MCF 10A (cell line): ENCODE data around the gene ITGA2B. TPM values are rescaled to one million over a fixed set of nuclear protein-coding genes. Genes with fewer than 3 reads are reported as not detected.

Experiments
- BruUV-seq: library from RNA; stranded (reverse); fragments of 400-500 nt; replicated peaks from 2 replicates; lab custom pipeline; 2021; lab: Mats Ljungman, UMichigan
- CTCF ChIA-PET: fragments of 300-600 bp; sonication (Branson Sonifier 250); formaldehyde crosslinking; extraction: SDS; loops from one replicate; lab custom pipeline; 2021; ENCODE audit warnings: antibody characterized with exemption, inconsistent platforms; lab: Yijun Ruan, JAX
- POLR2A ChIA-PET: fragments of 300-600, 350-650 bp; sonication (Branson Sonifier 250); formaldehyde crosslinking; extraction: SDS; loops from one replicate; lab custom pipeline; 2020; ENCODE audit warnings: antibody characterized with exemption, inconsistent platforms; lab: Yijun Ruan, JAX
- DNase-seq: peaks from one replicate; pipeline ENCODE4 v3.0.0-alpha.2; 2018; ENCODE audit not compliant: unreplicated experiment
- H3K27ac Mint-ChIP-seq: one replicate; pipeline ENCODE4 v1.8.0; 2022; ENCODE audit warnings: mild to moderate bottlenecking, low read depth, mixed read lengths; ENCODE audit not compliant: unreplicated experiment
- H3K27me3 Mint-ChIP-seq: one replicate; pipeline ENCODE4 v1.8.0; 2022; ENCODE audit warnings: mixed read lengths; ENCODE audit not compliant: insufficient read depth, unreplicated experiment
- H3K36me3 Mint-ChIP-seq: one replicate; pipeline ENCODE4 v1.8.0; 2022; ENCODE audit warnings: mild to moderate bottlenecking, moderate library complexity, mixed read lengths; ENCODE audit not compliant: insufficient read depth, unreplicated experiment
- H3K4me1 Mint-ChIP-seq: one replicate; pipeline ENCODE4 v1.8.0; 2022; ENCODE audit warnings: mixed read lengths; ENCODE audit not compliant: insufficient read depth, unreplicated experiment
- H3K4me3 Mint-ChIP-seq: one replicate; pipeline ENCODE4 v1.8.0; 2022; ENCODE audit warnings: mild to moderate bottlenecking, moderate library complexity, mixed read lengths; ENCODE audit not compliant: unreplicated experiment
- H3K9me3 Mint-ChIP-seq: one replicate; pipeline ENCODE4 v1.8.0; 2022; ENCODE audit warnings: mixed read lengths; ENCODE audit not compliant: unreplicated experiment
- CTCF ChIP-seq: fragments of 200-600 bp; IDR thresholded peaks from one replicate; pipeline ENCODE4 v1.8.0; 2022; ENCODE audit warnings: antibody characterized with exemption, mild to moderate bottlenecking; ENCODE audit not compliant: unreplicated experiment
- intact Hi-C: fragments of 100-400 bp; cut with micrococcal nuclease; formaldehyde crosslinking; loops from 2 replicates; pipeline ENCODE4 v1.14.1; 2022
- total RNA-seq: library from RNA; stranded (reverse); gene quantifications from 2 replicates; pipeline ENCODE4 v1.2.3, GENCODE V29; 2022

The ITGA2B gene
- total RNA-seq, 1 experiment from 2014 or later = 0.12 TPM

- no peak overlapping the region for H3K4me3 Mint-ChIP-seq
- peaks cover 41% of the 10 kb centered on the region for H3K36me3 Mint-ChIP-seq
- no peaks in the 10 kb centered on the region for H3K9me3 Mint-ChIP-seq
- H3K27me3 Mint-ChIP-seq = no peaks in the 10 kb centered on the region
- CTCF ChIA-PET = interaction anchor here (1.4 to 1.5 kb wide), 2 partner anchors 16 to 17 kb away, joined by 3 to 5 read pairs; no protein-coding TSS in a partner anchor
- TF ChIP-seq CTCF = no peak
- peak; percentile 5 for DNase-seq
- POLR2A ChIA-PET = interaction anchor here (0.6 to 2.5 kb wide), 9 partner anchors 10 to 900 kb away, joined by 3 to 11 read pairs (median 5); partner anchors contain the start of genes GPATCH8 and MAP3K14
- intact Hi-C loops = loop anchor here (5.0 kb wide), 1 partner anchor 86 kb away; the partner anchor contains the start of gene GPATCH8
- H3K27ac Mint-ChIP-seq = peak overlapping the region; percentile 82
- H3K4me1 Mint-ChIP-seq = peaks cover 14% of the 10 kb centered on the region
- BruUV-seq = no TSS peak
Observed at GRCh38 chr17:44416558-44417289, 27.3 kb upstream of the ITGA2B start.

GRCh38 chr17:44414394-44415155, 25.1 kb upstream of the ITGA2B start:
- intact Hi-C loops = loop anchor here (5.0 kb wide), 1 partner anchor 88 kb away; the partner anchor contains the start of gene GPATCH8
- CTCF ChIA-PET = interaction anchor here (0.9 to 1.1 kb wide), 2 partner anchors 14 to 373 kb away, joined by 4 read pairs; no protein-coding TSS in a partner anchor
- peaks cover 14% of the 10 kb centered on the region for H3K4me1 Mint-ChIP-seq

GRCh38 chr17:44409309-44410028, 20.0 kb upstream of the ITGA2B start:
- intact Hi-C loops = loop anchor here (10.0 kb wide), 1 partner anchor 225 kb away; no protein-coding TSS in a partner anchor
- Mint-ChIP-seq H3K4me1 (no peaks in the 10 kb centered on the region), H3K9me3 (no peaks in the 10 kb centered on the region), H3K27me3 (no peaks in the 10 kb centered on the region), H3K27ac (no peak overlapping the region), H3K36me3 (peaks cover 27% of the 10 kb centered on the region), H3K4me3 (no peak overlapping the region)
- TF ChIP-seq CTCF = no peak
- POLR2A ChIA-PET = interaction anchor here (0.7 kb wide), 1 partner anchor 94 kb away, joined by 3 read pairs; the partner anchor contains the start of gene GPATCH8
- no TSS peak for BruUV-seq
- DNase-seq = no peak
- CTCF ChIA-PET = interaction anchor here (0.6 to 2.1 kb wide), 3 partner anchors 10 to 438 kb away, joined by 3 to 8 read pairs (median 3); no protein-coding TSS in a partner anchor

More at GRCh38 chr17:44414394-44415155, 25.1 kb upstream of the ITGA2B start:
- DNase-seq = no peak
- no peak for TF ChIP-seq CTCF
- Mint-ChIP-seq H3K9me3 (no peaks in the 10 kb centered on the region), H3K27me3 (no peaks in the 10 kb centered on the region), H3K27ac (no peak overlapping the region), H3K4me3 (no peak overlapping the region), H3K36me3 (peaks cover 41% of the 10 kb centered on the region)
- BruUV-seq = no TSS peak
- POLR2A ChIA-PET = interaction anchor here (1.2 kb wide), 1 partner anchor 16 kb away, joined by 6 read pairs; no protein-coding TSS in a partner anchor
